Left lung (tissue), 10 donors: ENCODE results near the gene RADX. TPM values are rescaled to one million over a fixed set of nuclear protein-coding genes. Genes with fewer than 3 reads are reported as not detected.

Experiments
- ATAC-seq: fragments of 200-7000 bp; cut with Tn5 transposase; one replicate; pipeline ENCODE4 v1.9.1; 2020; ENCODE audit warnings: moderate library complexity
- DNase-seq, 4 donors: peaks; one replicate each; pipeline ENCODE4 v3.0.0-alpha.2; 2013 to 2020
- H3K27ac ChIP-seq, 2 donors: fragments of 200-600 bp; sonication (generic) in 1 of 2; one replicate each; pipeline versions ENCODE4 v1.5.0 to v1.8.0; 2020 to 2021
- H3K27me3 ChIP-seq, 2 donors: fragments of 200-600 bp; sonication (generic) in 1 of 2; one replicate each; pipeline versions ENCODE4 v1.5.0 to v1.8.0; 2020 to 2021
- H3K36me3 ChIP-seq, 2 donors: fragments of 200-600 bp; sonication (generic) in 1 of 2; one replicate each; pipeline versions ENCODE4 v1.5.0 to v1.8.0; 2020 to 2021
- H3K4me1 ChIP-seq, 2 donors: fragments of 200-600 bp; one replicate each; pipeline ENCODE4 v1.8.0; 2021
- H3K4me3 ChIP-seq, 2 donors: fragments of 200-600 bp; sonication (generic) in 1 of 2; one replicate each; pipeline versions ENCODE4 v1.5.0 to v1.8.0; 2020 to 2021; ENCODE audit warnings: mild to moderate bottlenecking in 1 of 2
- H3K9me3 ChIP-seq, 2 donors: fragments of 200-600 bp; sonication (generic) in 1 of 2; one replicate each; pipeline versions ENCODE4 v1.5.0 to v1.8.0; 2020 to 2021
- intact Hi-C, 2 donors: fragments of 100-400 bp; cut with DNase I; formaldehyde crosslinking; loops; one replicate each; pipeline versions ENCODE4 v1.11.2 to v1.14.2; 2022
- polyA plus RNA-seq, 6 donors: library from polyadenylated mRNA; unstranded; fragments of 120-200 nt; gene quantifications; one replicate each; pipeline ENCODE4 v1.2.1, GENCODE V29; 2013; ENCODE audit not compliant: insufficient read length in 6 of 6
- total RNA-seq, 2 donors: library from RNA; stranded (reverse); fragmentation: NEBNext Ultra II Directional; extraction: Animal tissue kit (Norgen Biotek cat#: 25700); gene quantifications; one replicate each; pipeline ENCODE4 v1.2.1, GENCODE V29; 2021
- TF ChIP-seq, protein P1 (sequence below), 2 donors: fragments of 200-600 bp; sonication (generic) in 1 of 2; IDR thresholded peaks; one replicate each; pipeline versions ENCODE4 v1.5.0 to v1.8.0; 2021; ENCODE audit warnings: antibody characterized with exemption in 2 of 2
- donor health status: DM: no; HTN: yes; CAD: no.
- donor health status: DM: no; HTN: no; CAD: no.

RADX gene
- total and polyA plus RNA-seq, 8 donors = 3.2 to 15.5 (median 11.8) TPM

DNA sequence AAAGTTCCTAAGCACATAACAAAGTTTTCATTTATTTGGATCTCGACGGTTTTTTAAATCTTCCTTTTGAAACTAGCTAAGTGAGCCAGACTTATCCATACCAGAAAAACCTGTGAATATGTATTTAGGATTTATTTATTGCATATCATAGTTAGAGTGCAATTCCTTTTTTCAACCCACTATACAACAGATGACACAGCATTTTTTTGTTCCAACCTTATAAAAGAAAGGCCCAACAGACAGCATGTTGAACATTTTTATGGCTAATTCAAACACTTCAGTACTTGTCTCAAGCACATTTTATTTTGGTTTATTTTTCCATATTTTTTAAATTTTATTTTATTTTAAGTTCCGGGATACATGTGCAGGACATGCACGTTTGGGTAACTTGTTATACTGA lies 99.6 kb downstream of the RADX start:
- intact Hi-C loops = no loop called here
- no peaks in the 10 kb centered on the region for H3K9me3 ChIP-seq
- H3K4me1 ChIP-seq = no peaks in the 10 kb centered on the region
- H3K4me3 ChIP-seq = no peak overlapping the region
- DNase-seq = no peak
- H3K36me3 ChIP-seq = no peaks in the 10 kb centered on the region
- TF ChIP-seq, protein P1, sequence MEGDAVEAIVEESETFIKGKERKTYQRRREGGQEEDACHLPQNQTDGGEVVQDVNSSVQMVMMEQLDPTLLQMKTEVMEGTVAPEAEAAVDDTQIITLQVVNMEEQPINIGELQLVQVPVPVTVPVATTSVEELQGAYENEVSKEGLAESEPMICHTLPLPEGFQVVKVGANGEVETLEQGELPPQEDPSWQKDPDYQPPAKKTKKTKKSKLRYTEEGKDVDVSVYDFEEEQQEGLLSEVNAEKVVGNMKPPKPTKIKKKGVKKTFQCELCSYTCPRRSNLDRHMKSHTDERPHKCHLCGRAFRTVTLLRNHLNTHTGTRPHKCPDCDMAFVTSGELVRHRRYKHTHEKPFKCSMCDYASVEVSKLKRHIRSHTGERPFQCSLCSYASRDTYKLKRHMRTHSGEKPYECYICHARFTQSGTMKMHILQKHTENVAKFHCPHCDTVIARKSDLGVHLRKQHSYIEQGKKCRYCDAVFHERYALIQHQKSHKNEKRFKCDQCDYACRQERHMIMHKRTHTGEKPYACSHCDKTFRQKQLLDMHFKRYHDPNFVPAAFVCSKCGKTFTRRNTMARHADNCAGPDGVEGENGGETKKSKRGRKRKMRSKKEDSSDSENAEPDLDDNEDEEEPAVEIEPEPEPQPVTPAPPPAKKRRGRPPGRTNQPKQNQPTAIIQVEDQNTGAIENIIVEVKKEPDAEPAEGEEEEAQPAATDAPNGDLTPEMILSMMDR (IDR thresholded peaks at IDR 0.05) = no peak
- no peak overlapping the region for H3K27ac ChIP-seq
- peaks cover 0 to 2% of the 10 kb centered on the region in 2 donors for H3K27me3 ChIP-seq
- no peak for ATAC-seq

DNA sequence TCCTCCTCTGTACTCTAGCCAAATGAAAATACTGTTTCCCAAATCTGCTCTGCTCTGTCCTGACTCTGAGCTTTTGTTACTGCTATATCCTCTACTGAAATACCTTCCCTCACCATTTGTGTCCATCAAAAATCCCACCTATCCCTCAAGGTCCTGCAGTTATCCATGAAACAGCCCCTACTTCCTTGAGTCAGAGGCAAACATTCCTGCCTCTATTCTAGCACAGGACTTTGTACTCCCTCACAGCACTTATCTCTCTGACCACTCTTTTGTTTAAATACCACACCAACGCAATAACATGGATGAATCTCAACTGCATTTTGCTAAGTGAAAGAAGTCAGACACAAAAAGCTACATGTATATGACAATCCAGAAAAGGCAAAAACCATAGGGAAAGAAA lies 104.2 kb downstream of the RADX start:
- TF ChIP-seq, protein P1 (IDR thresholded peaks at IDR 0.05) = no peak
- H3K27me3 ChIP-seq = peaks cover 0 to 2% of the 10 kb centered on the region in 2 donors
- H3K36me3 ChIP-seq = no peaks in the 10 kb centered on the region
- no peaks in the 10 kb centered on the region for H3K9me3 ChIP-seq
- DNase-seq = no peak
- no peak for ATAC-seq
- no peaks in the 10 kb centered on the region for H3K4me1 ChIP-seq
- no peak overlapping the region for H3K4me3 ChIP-seq
- intact Hi-C loops = no loop called here
- H3K27ac ChIP-seq = no peak overlapping the region

DNA sequence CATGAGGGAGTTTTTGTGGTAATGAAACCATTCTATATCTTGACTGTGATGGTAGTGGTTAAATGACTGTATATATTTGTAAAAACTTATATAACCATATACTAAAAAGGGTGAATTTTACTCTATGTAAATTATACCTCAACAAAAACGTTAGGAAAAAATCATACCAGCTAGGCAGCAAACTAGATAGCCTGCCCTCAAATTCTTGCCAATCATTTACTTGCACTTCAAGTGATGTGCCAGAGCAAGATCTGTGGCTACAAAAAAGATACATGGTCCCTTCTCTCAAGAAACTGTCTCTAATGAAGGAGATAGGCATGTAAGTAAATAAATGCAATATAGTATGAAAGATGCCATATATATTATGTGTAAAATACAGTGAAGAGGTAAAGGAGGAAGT lies 104.7 kb downstream of the RADX start:
- Histone ChIP-seq H3K4me1 (no peaks in the 10 kb centered on the region), H3K27ac (no peak overlapping the region), H3K36me3 (no peaks in the 10 kb centered on the region), H3K27me3 (peaks cover 0 to 2% of the 10 kb centered on the region in 2 donors), H3K9me3 (no peaks in the 10 kb centered on the region), H3K4me3 (no peak overlapping the region)
- intact Hi-C loops = no loop called here
- TF ChIP-seq, protein P1 (IDR thresholded peaks at IDR 0.05) = no peak
- ATAC-seq (no peak), DNase-seq (no peak)

DNA sequence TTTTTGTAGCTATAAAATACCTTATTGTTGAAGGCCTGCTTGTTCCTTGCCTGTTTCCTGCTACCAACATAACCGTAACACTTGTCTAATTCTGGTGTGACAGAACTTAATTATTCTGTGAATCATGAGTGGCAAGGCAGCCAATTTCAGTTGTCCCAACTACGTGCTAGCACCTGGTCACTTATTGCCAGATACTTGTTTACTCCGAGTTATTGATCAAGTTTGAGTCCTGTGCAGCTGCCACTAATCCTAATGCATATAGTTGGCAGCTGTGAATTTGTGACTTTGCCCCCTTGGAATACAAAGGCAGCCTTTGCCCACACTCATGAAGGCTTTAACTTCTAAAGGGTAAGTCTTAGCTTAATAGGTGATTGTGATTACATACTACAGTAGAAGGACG lies 106.9 kb downstream of the RADX start:
- H3K9me3 ChIP-seq = no peaks in the 10 kb centered on the region
- intact Hi-C loops = no loop called here
- ATAC-seq (no peak), DNase-seq (no peak)
- H3K36me3 ChIP-seq = no peaks in the 10 kb centered on the region
- no peaks in the 10 kb centered on the region for H3K4me1 ChIP-seq
- H3K27ac ChIP-seq = no peak overlapping the region
- TF ChIP-seq, protein P1 (IDR thresholded peaks at IDR 0.05) = no peak
- H3K27me3 ChIP-seq = peaks cover 0 to 2% of the 10 kb centered on the region in 2 donors
- H3K4me3 ChIP-seq = no peak overlapping the region

DNA sequence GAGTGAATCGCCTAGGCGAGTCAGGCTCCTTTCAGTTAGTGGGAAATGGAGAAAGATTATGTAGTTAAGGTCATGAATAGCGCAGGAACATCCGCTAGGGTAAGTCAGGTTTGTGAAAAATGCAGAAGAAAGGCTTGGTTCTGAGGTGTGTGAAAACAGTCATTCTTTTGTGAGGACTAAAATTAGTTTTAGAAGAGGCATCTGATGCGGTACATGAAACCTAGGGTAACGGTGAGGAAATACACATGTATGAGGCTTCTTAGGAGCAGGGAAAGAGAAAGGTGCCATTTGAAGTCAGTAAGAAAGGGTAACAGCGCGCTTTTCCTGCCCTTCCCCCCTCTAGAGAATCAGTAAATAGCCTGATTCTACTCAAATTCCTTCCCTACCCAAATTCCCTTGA lies 114.2 kb downstream of the RADX start:
- ATAC-seq = peak; percentile 28
- H3K36me3 ChIP-seq = no peaks in the 10 kb centered on the region
- no peaks in the 10 kb centered on the region for H3K9me3 ChIP-seq
- TF ChIP-seq, protein P1 (IDR thresholded peaks at IDR 0.05) = no peak
- no peak overlapping the region for H3K27ac ChIP-seq
- peak overlapping the region; percentile 28 to 37 for H3K4me3 ChIP-seq
- no peaks in the 10 kb centered on the region for H3K4me1 ChIP-seq
- peaks cover 14 to 23% of the 10 kb centered on the region in 2 donors for H3K27me3 ChIP-seq
- DNase-seq = no peak
- intact Hi-C loops = no loop called here
